Tracheal epithelial cell (primary cell): ENCODE measurements around the gene CLK4. TPM values are rescaled to one million over a fixed set of nuclear protein-coding genes. Genes with fewer than 3 reads are reported as not detected.

Experiments
- total RNA-seq: library from RNA; depleted of rRNA; stranded (reverse); fragments of >200 nt; gene quantifications from 2 replicates; pipeline ENCODE4 v1.2.1, GENCODE V29; 2014

CLK4 gene
- total RNA-seq: 16.8 and 20.7 TPM in 2 replicates

GRCh38 chr5:178626484-178627258 is at the start of gene CLK4:
CLK4 (minus strand) TSS chr5:178627050; CDS start chr5:178623416, 3,634 bp downstream.

GRCh38 chr5:178590141-178590923 is 36.5 kb downstream of the CLK4 start, which contains the start of gene COL23A1:
COL23A1 (minus strand) TSS chr5:178590393.

Other genes with a start within 250 kb of the CLK4 start
- gene COL23A1, start 36.7 kb downstream of the CLK4 start, total RNA-seq: 0.43 and 0.72 TPM in 2 replicates
- 8.1 and 11.8 TPM in 2 replicates for gene ZNF354A, start 103.6 kb upstream of the CLK4 start, total RNA-seq
- gene ZNF354B, start 232.9 kb upstream of the CLK4 start, total RNA-seq: 5.8 TPM in 2 replicates